Central memory CD4-positive, alpha-beta T cell (primary cell): Measurements from ENCODE around the gene SHB.

Experiments used
- DNase-seq: peaks from one replicate; pipeline ENCODE4 v3.0.0; 2022

The SHB gene

GRCh38 chr9:37880916-37881479, 188.0 kb downstream of the SHB start:
- DNase-seq, result no peak

- no peak for DNase-seq
Observed at GRCh38 chr9:37876376-37876775, 192.7 kb downstream of the SHB start.

GRCh38 chr9:37873955-37874354, 195.1 kb downstream of the SHB start:
- no peak for DNase-seq

- DNase-seq, result no peak
Observed at GRCh38 chr9:37870799-37871176, 198.2 kb downstream of the SHB start.

GRCh38 chr9:37870081-37870798, 198.8 kb downstream of the SHB start:
- no peak for DNase-seq
